H9 (cell line): ENCODE results near the gene OR52A5. TPM values are rescaled to one million over a fixed set of nuclear protein-coding genes. Genes with fewer than 3 reads are reported as not detected.

ENCODE experiments used
- DNase-seq: peaks from one replicate; pipeline ENCODE4 v3.0.0-alpha.2; 2017
- H2AFZ ChIP-seq: one replicate; pipeline ENCODE4 v1.6.1; 2013; ENCODE audit warnings: mild to moderate bottlenecking, low read length, control low read depth, moderate library complexity
- H2AK5ac ChIP-seq: 2 replicates; pipeline ENCODE4 v1.6.1; 2013; ENCODE audit warnings: low read length, control low read depth, mixed read lengths; ENCODE audit not compliant: insufficient read length
- H2BK120ac ChIP-seq: one replicate; pipeline ENCODE4 v1.6.1; 2013; ENCODE audit warnings: low read depth, mild to moderate bottlenecking, low read length, control low read depth, inconsistent platforms; ENCODE audit not compliant: poor library complexity, severe bottlenecking
- H2BK12ac ChIP-seq: 2 replicates; pipeline ENCODE4 v1.6.1; 2013; ENCODE audit warnings: low read length, control low read depth, mixed read lengths, low read depth; ENCODE audit not compliant: insufficient read length
- H2BK15ac ChIP-seq: 2 replicates; pipeline ENCODE4 v1.6.1; 2013; ENCODE audit warnings: low read depth, low read length, control low read depth
- H2BK20ac ChIP-seq: one replicate; pipeline ENCODE4 v1.6.1; 2013; ENCODE audit warnings: low read depth, mild to moderate bottlenecking, low read length, control low read depth, inconsistent platforms; ENCODE audit not compliant: poor library complexity, severe bottlenecking
- H2BK5ac ChIP-seq: 2 replicates; pipeline ENCODE4 v1.6.1; 2013; ENCODE audit warnings: low read length, control low read depth, mixed read lengths; ENCODE audit not compliant: insufficient read length
- H3K14ac ChIP-seq: 2 replicates; pipeline ENCODE4 v1.6.1; 2013; ENCODE audit warnings: low read length, control low read depth; ENCODE audit not compliant: insufficient read depth
- H3K18ac ChIP-seq: 2 replicates; pipeline ENCODE4 v1.6.1; 2013; ENCODE audit warnings: low read depth, mild to moderate bottlenecking, mixed read lengths, low read length, control low read depth; ENCODE audit not compliant: insufficient read length
- H3K23ac ChIP-seq: 2 replicates; pipeline ENCODE4 v1.6.1; 2013; ENCODE audit warnings: low read length, control low read depth, mixed read lengths, low read depth; ENCODE audit not compliant: insufficient read length
- H3K23me2 ChIP-seq: 2 replicates; pipeline ENCODE4 v1.6.1; 2013; ENCODE audit warnings: low read depth, mild to moderate bottlenecking, mixed read lengths, low read length, control low read depth; ENCODE audit not compliant: insufficient read length, poor library complexity, severe bottlenecking
- H3K27ac ChIP-seq: 2 replicates; pipeline ENCODE4 v1.5.1; 2013; ENCODE audit warnings: low read length, control low read depth, mixed read lengths, low read depth; ENCODE audit not compliant: insufficient read length
- H3K27me3 ChIP-seq: 2 replicates; pipeline ENCODE4 v1.6.1; 2013; ENCODE audit warnings: low read length, control low read depth, inconsistent platforms; ENCODE audit not compliant: insufficient read depth
- H3K4ac ChIP-seq: 2 replicates; pipeline ENCODE4 v1.6.1; 2013; ENCODE audit warnings: low read depth, mild to moderate bottlenecking, control low read depth, inconsistent platforms, low read length, moderate library complexity
- H3K4me1 ChIP-seq: 2 replicates; pipeline ENCODE4 v1.6.1; 2013; ENCODE audit warnings: low read length, control low read depth, inconsistent platforms; ENCODE audit not compliant: insufficient read depth
- H3K4me2 ChIP-seq: 2 replicates; pipeline ENCODE4 v1.6.1; 2013; ENCODE audit warnings: low read length, control low read depth, mixed read lengths; ENCODE audit not compliant: insufficient read length, insufficient read depth
- H3K56ac ChIP-seq: 2 replicates; pipeline ENCODE4 v1.6.1; 2013; ENCODE audit warnings: low read depth, mild to moderate bottlenecking, mixed read lengths, low read length, control low read depth; ENCODE audit not compliant: insufficient read length
- H3K79me1 ChIP-seq: 2 replicates; pipeline ENCODE4 v1.6.1; 2013; ENCODE audit warnings: low read depth, mild to moderate bottlenecking, moderate library complexity, low read length, control low read depth, inconsistent platforms; ENCODE audit not compliant: insufficient read depth, poor library complexity, severe bottlenecking
- H3K79me2 ChIP-seq: 2 replicates; pipeline ENCODE4 v1.6.1; 2013; ENCODE audit warnings: low read length, control low read depth, inconsistent platforms; ENCODE audit not compliant: insufficient read depth
- H3K9ac ChIP-seq: 2 replicates; pipeline ENCODE4 v1.6.1; 2013; ENCODE audit warnings: low read length, control low read depth, mixed read lengths; ENCODE audit not compliant: insufficient read length; ENCODE audit errors: extremely low read depth
- H3K9me3 ChIP-seq: one replicate; pipeline ENCODE4 v1.6.1; 2013; ENCODE audit warnings: low read depth, low read length, inconsistent platforms; ENCODE audit not compliant: control insufficient read depth
- H3T11ph ChIP-seq: one replicate; pipeline ENCODE4 v1.6.1; 2013; ENCODE audit warnings: mild to moderate bottlenecking, low read length, control low read depth, inconsistent platforms
- H4K20me1 ChIP-seq: one replicate; pipeline ENCODE4 v1.6.1; 2013; ENCODE audit not compliant: control insufficient read depth, insufficient read length, insufficient read depth
- H4K5ac ChIP-seq: 2 replicates; pipeline ENCODE4 v1.6.1; 2013; ENCODE audit warnings: low read depth, mild to moderate bottlenecking, mixed read lengths, low read length, control low read depth; ENCODE audit not compliant: insufficient read length
- H4K8ac ChIP-seq: replicated peaks from 2 replicates; pipeline ENCODE4 v1.6.1; 2013; ENCODE audit warnings: low read length, control low read depth, mixed read lengths, low read depth; ENCODE audit not compliant: insufficient read length
- H4K91ac ChIP-seq: 2 replicates; pipeline ENCODE4 v1.6.1; 2013; ENCODE audit warnings: low read depth, mild to moderate bottlenecking, moderate library complexity, mixed read lengths, low read length, control low read depth; ENCODE audit not compliant: insufficient read length
- H3K27ac Mint-ChIP-seq, 3 experiments: 2 replicates in 2 of 3; 3 replicates in 1 of 3; pipeline ENCODE4 v1.8.0; 2020 to 2021; ENCODE audit warnings: mixed read lengths in 3 of 3, mild to moderate bottlenecking in 1 of 3, moderate library complexity in 1 of 3
- H3K27me3 Mint-ChIP-seq: 2 replicates; pipeline ENCODE4 v1.8.0; 2021; ENCODE audit warnings: low read depth, mild to moderate bottlenecking, moderate library complexity, mixed read lengths
- H3K36me3 Mint-ChIP-seq, 3 experiments: 2 replicates in 2 of 3; 3 replicates in 1 of 3; pipeline ENCODE4 v1.8.0; 2020 to 2021; ENCODE audit warnings: low read depth in 3 of 3, mixed read lengths in 3 of 3; ENCODE audit not compliant: insufficient read depth in 1 of 3
- H3K4me1 Mint-ChIP-seq, 2 experiments: 2 replicates each; pipeline ENCODE4 v1.8.0; 2020; ENCODE audit warnings: mixed read lengths in 2 of 2
- H3K4me3 Mint-ChIP-seq, 2 experiments: 2 replicates in 1 of 2; 3 replicates in 1 of 2; pipeline ENCODE4 v1.8.0; 2020 to 2021; ENCODE audit warnings: mild to moderate bottlenecking in 2 of 2, mixed read lengths in 2 of 2, moderate library complexity in 1 of 2
- H3K9me3 Mint-ChIP-seq, 2 experiments: 2 replicates in 1 of 2; 3 replicates in 1 of 2; pipeline ENCODE4 v1.8.0; 2020; ENCODE audit warnings: mild to moderate bottlenecking in 2 of 2, mixed read lengths in 2 of 2, moderate library complexity in 1 of 2
- CTCF ChIP-seq: fragments of 200-600 bp; sonication (generic); conservative IDR thresholded peaks from 3 replicates; pipeline ENCODE4 v1.8.0; 2021; ENCODE audit warnings: antibody characterized with exemption, mild to moderate bottlenecking
- WGBS: extraction: QIAGEN DNeasy Blood & Tissue Kit; methylation state at CpG from one replicate; pipeline ENCODE4 v1.1.7; 2013; ENCODE audit warnings: missing lambda C conversion rate, low lambda C conversion rate, mixed read lengths; ENCODE audit not compliant: insufficient read length; ENCODE audit errors: extremely low coverage; 5-methylcytosine and 5-hydroxymethylcytosine counted together
- total RNA-seq: library from RNA; stranded (reverse); gene quantifications from 2 replicates; pipeline ENCODE4 v1.2.1, GENCODE V29; 2021

The OR52A5 gene
- total RNA-seq, 1 experiment from 2014 or later = not detected

GRCh38 chr11:5118893-5119292, 19.3 kb downstream of the OR52A5 start:
- Histone ChIP-seq H3T11ph (no peak overlapping the region), H3K56ac (no peak overlapping the region), H3K23ac (no peak overlapping the region), H2BK120ac (no peak overlapping the region), H2AK5ac (no peak overlapping the region), H2BK20ac (no peak overlapping the region), H3K27me3 (no peaks in the 10 kb centered on the region), H3K4ac (no peak overlapping the region), H4K91ac (no peak overlapping the region), H4K5ac (no peak overlapping the region), H2BK12ac (no peak overlapping the region), H2BK15ac (no peak overlapping the region), H3K9ac (no peak overlapping the region), H3K79me2 (no peaks in the 10 kb centered on the region), H3K4me1 (no peaks in the 10 kb centered on the region), H2AFZ (no peak overlapping the region), H4K8ac (no peak overlapping the region), H3K18ac (no peak overlapping the region), H3K4me2 (no peak overlapping the region), H3K23me2 (no peaks in the 10 kb centered on the region), H3K9me3 (no peaks in the 10 kb centered on the region), H3K27ac (no peak overlapping the region), H3K79me1 (no peaks in the 10 kb centered on the region), H2BK5ac (no peak overlapping the region), H4K20me1 (no peaks in the 10 kb centered on the region), H3K14ac (no peak overlapping the region)
- no peak for DNase-seq
- no peaks in the 10 kb centered on the region for H3K36me3 Mint-ChIP-seq
- peaks cover 0 to 4% of the 10 kb centered on the region in 2 experiments; a peak in 1 of 5 replicates for H3K9me3 Mint-ChIP-seq
- no peak overlapping the region for H3K27ac Mint-ChIP-seq
- H3K4me3 Mint-ChIP-seq = no peak overlapping the region
- no peaks in the 10 kb centered on the region; the same call in 1 of the 2 replicates for H3K27me3 Mint-ChIP-seq
- WGBS = 100% methylated on average over 1 of the region's 1 CpG
- no peak for TF ChIP-seq CTCF
- peaks cover 2 to 3% of the 10 kb centered on the region in 2 experiments; a peak in 2 of 4 replicates for H3K4me1 Mint-ChIP-seq
